Smooth muscle cell (in vitro differentiated cells): ENCODE data around the gene SHB. TPM values are rescaled to one million over a fixed set of nuclear protein-coding genes. Genes with fewer than 3 reads are reported as not detected.

Experiments
- DNase-seq: peaks from one replicate; lab custom pipeline; 2025; ENCODE audit not compliant: unreplicated experiment; lab: John Stamatoyannopoulos, UW
- H2AFZ ChIP-seq: fragments of 200-600 bp; sonication (generic); 2 replicates; pipeline ENCODE4 v1.6.0; 2016; ENCODE audit warnings: antibody characterized with exemption, low read depth, mild to moderate bottlenecking
- H3F3A ChIP-seq: fragments of 200-600 bp; sonication (generic); 2 replicates; pipeline ENCODE4 v1.6.0; 2017; ENCODE audit warnings: antibody characterized with exemption, low read depth
- H3K27ac ChIP-seq: fragments of 200-600 bp; sonication (generic); 2 replicates; pipeline ENCODE4 v1.5.1; 2016; ENCODE audit warnings: low read depth, mild to moderate bottlenecking
- H3K27me3 ChIP-seq: fragments of 200-600 bp; sonication (generic); 2 replicates; pipeline ENCODE4 v1.6.1; 2016; ENCODE audit warnings: low read depth, mild to moderate bottlenecking
- H3K36me3 ChIP-seq: fragments of 200-600 bp; sonication (generic); 2 replicates; pipeline ENCODE4 v1.5.1; 2016; ENCODE audit warnings: low read depth
- H3K4me1 ChIP-seq: fragments of 200-600 bp; sonication (generic); 2 replicates; pipeline ENCODE4 v1.5.1; 2016; ENCODE audit warnings: low read depth
- H3K4me2 ChIP-seq: fragments of 200-600 bp; sonication (generic); 2 replicates; pipeline ENCODE4 v1.6.0; 2016; ENCODE audit warnings: mild to moderate bottlenecking
- H3K4me3 ChIP-seq: fragments of 200-600 bp; sonication (generic); 2 replicates; pipeline ENCODE4 v1.5.1; 2016; ENCODE audit warnings: mild to moderate bottlenecking
- H3K79me2 ChIP-seq: fragments of 200-600 bp; sonication (generic); 2 replicates; pipeline ENCODE4 v1.6.0; 2016; ENCODE audit warnings: low read depth, mild to moderate bottlenecking
- H3K9ac ChIP-seq: fragments of 200-600 bp; sonication (generic); 2 replicates; pipeline ENCODE4 v1.6.0; 2016; ENCODE audit warnings: low read depth
- H3K9me3 ChIP-seq: fragments of 200-600 bp; sonication (generic); replicated peaks from 2 replicates; pipeline ENCODE4 v1.5.1; 2016; ENCODE audit warnings: low read depth
- H4K20me1 ChIP-seq: fragments of 200-600 bp; sonication (generic); 2 replicates; pipeline ENCODE4 v1.6.0; 2016; ENCODE audit warnings: low read depth
- CTCF ChIP-seq: fragments of 200-600 bp; sonication (generic); IDR thresholded peaks from 2 replicates; pipeline ENCODE4 v1.5.1; 2017; ENCODE audit warnings: borderline replicate concordance, mild to moderate bottlenecking, antibody characterized with exemption; ENCODE audit not compliant: insufficient read depth, poor library complexity, severe bottlenecking
- WGBS: methylation state at CpG from one replicate; pipeline ENCODE4 v1.1.7; 2016; ENCODE audit warnings: low lambda C conversion rate; 5-methylcytosine and 5-hydroxymethylcytosine counted together
- polyA plus RNA-seq: library from polyadenylated mRNA; unstranded; fragments of >200 nt; fragmentation: Nextera tagmentation; extraction: Ambion mirVana; gene quantifications from 2 replicates; pipeline ENCODE4 v1.2.1, GENCODE V29; 2016
- total RNA-seq: library from RNA; depleted of rRNA; stranded (reverse); fragments of >200 nt; gene quantifications from 2 replicates; pipeline ENCODE4 v1.2.3, GENCODE V29; 2014

Gene SHB
- total and polyA plus RNA-seq, 2 experiments from 2014 or later, result 16.4 to 32.4 TPM

DNA sequence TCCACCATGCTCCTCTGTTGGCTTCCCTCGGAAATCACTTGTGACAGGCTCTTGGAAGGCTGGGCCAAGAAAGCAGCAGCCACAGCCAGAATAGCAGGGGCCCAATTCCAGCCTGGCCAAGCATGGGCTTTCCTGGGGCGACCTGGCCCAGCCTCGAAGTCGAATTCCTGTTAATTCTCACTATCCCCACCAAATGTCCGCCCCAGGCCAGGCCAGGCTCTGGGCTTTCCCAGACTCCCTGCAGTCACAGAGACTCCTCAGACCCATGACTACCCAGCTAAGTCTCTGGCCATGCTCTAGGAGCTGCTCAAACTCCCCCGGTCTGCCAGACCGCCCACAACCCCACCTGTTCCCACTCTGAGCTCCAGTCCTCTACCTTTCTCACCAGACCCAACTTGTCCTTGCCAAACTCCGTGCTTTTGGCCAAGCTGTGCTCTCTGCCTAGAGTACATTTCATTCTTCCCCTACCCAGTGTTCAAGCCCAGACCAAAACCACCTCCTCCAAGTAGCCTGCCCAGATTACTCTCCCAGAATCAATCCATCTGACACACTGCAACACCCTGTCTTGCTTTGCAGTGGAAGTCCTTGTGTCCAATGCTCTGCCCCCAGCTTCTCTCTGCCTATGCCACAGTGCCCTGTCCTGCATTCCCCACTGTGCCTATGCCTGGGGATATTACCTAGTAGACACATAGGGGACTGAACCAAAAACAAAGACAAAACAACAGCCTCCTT lies 26.2 kb downstream of the SHB start:
- 72% methylated on average over 8 of the region's 8 CpGs for WGBS
- H2AFZ ChIP-seq, result no peak overlapping the region
- peaks cover 51% of the 10 kb centered on the region for H3K79me2 ChIP-seq
- H3K4me3 ChIP-seq, result no peak overlapping the region
- DNase-seq, result no peak
- no peak overlapping the region for H3K4me2 ChIP-seq
- peaks cover 36% of the 10 kb centered on the region for H3K4me1 ChIP-seq
- H3K9ac ChIP-seq, result no peak overlapping the region
- no peak overlapping the region for H3K27ac ChIP-seq
- no peak for TF ChIP-seq CTCF
- H3F3A ChIP-seq, result peaks cover 15% of the 10 kb centered on the region
- no peaks in the 10 kb centered on the region for H3K27me3 ChIP-seq
- no peaks in the 10 kb centered on the region for H3K9me3 ChIP-seq
- H4K20me1 ChIP-seq, result peaks cover 83% of the 10 kb centered on the region
- H3K36me3 ChIP-seq, result no peaks in the 10 kb centered on the region

GRCh38 chr9:38041564-38042243 lies 27.3 kb downstream of the SHB start:
- Histone ChIP-seq H3K4me1 (peaks cover 26% of the 10 kb centered on the region), H2AFZ (no peak overlapping the region)

DNA sequence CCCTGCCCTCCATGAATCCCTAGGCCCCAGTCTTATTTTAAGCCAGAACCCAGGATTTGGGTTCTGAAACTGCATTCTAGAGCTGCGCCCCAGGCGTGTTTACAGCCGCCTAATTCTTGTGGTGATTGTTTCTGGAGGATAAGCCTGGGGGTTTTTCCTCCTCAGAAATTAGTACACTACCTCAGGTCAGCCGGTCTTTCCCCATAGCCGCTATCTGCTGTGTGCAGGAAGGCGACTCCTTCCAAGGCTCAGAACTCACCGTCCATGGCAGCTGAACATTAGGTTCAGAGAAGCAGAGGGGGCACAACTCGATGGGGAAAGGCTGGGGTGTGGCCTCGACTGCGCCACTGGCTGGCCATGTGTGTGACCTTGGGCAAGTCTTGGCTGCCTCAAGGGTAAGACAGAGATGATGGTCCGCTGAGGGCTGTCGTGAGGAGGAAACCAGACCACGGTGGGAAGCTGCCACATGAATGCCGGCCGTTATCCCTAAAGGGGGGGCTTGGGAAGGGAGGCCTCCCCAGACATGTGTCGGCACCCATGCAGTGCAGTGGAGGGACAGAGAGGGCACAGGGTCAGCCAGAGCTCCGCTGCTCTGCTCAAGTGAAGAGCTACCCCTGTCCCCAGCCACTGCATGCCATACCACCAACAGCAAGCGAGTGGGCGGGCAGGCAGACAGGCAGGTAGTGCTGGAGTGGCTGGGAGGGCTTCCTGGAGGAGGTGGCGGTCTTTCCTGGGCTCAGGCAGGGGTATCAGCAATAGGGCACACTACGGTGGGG lies 28.9 kb downstream of the SHB start:
- H3K4me2 ChIP-seq, result peak overlapping the region; percentile 37
- no peak for TF ChIP-seq CTCF
- peak overlapping the region; percentile 48 for H3K9ac ChIP-seq
- H4K20me1 ChIP-seq, result peaks cover 83% of the 10 kb centered on the region
- WGBS, result 71% methylated on average over 21 of the region's 21 CpGs
- H2AFZ ChIP-seq, result no peak overlapping the region
- peaks cover 17% of the 10 kb centered on the region for H3F3A ChIP-seq
- H3K4me1 ChIP-seq, result peaks cover 27% of the 10 kb centered on the region
- H3K36me3 ChIP-seq, result no peaks in the 10 kb centered on the region
- no peak overlapping the region for H3K4me3 ChIP-seq
- H3K27me3 ChIP-seq, result no peaks in the 10 kb centered on the region
- no peak for DNase-seq
- H3K79me2 ChIP-seq, result peaks cover 64% of the 10 kb centered on the region
- H3K27ac ChIP-seq, result peak overlapping the region; percentile 96
- H3K9me3 ChIP-seq, result no peaks in the 10 kb centered on the region

More at GRCh38 chr9:38041564-38042243, 27.3 kb downstream of the SHB start:
- WGBS, result 67% methylated on average over 21 of the region's 21 CpGs
- DNase-seq, result no peak
- peaks cover 81% of the 10 kb centered on the region for H4K20me1 ChIP-seq
- no peak overlapping the region for H3K4me3 ChIP-seq
- peak overlapping the region; percentile 21 for H3K27ac ChIP-seq
- no peak for TF ChIP-seq CTCF
- no peaks in the 10 kb centered on the region for H3K9me3 ChIP-seq
- H3K4me2 ChIP-seq, result no peak overlapping the region
- no peaks in the 10 kb centered on the region for H3K27me3 ChIP-seq
- no peak overlapping the region for H3K9ac ChIP-seq
- peaks cover 61% of the 10 kb centered on the region for H3K79me2 ChIP-seq
- H3K36me3 ChIP-seq, result no peaks in the 10 kb centered on the region
- H3F3A ChIP-seq, result peaks cover 17% of the 10 kb centered on the region
